Measurements from ENCODE around the gene TOX3.

- no peak for TF ChIP-seq CTCF (IDR thresholded peaks at IDR 0.05; ENCODE audit: insufficient read depth, low read length, poor library complexity, severe bottlenecking)
- TF ChIP-seq EZH2phosphoT487 (conservative IDR thresholded peaks at IDR 0.05; ENCODE audit: low read length) = no peak
Observed at GRCh38 chr16:52568495-52568894, 21.6 kb upstream of the TOX3 start.

Data from SU-DHL-6 (cell line).